HG03139 (cell line): Measurements from ENCODE around the gene CEP350.
"Not testable (repeated sequence)": the region's sequence is repeated elsewhere in the genome, so short reads cannot be mapped to it uniquely, and the experiment has no call there.

Experiments
- ATAC-seq: cut with Tn5 transposase; IDR thresholded peaks from one replicate; pipeline ENCODE4 v1.9.1; 2021; ENCODE audit not compliant: unreplicated experiment

Gene CEP350

DNA sequence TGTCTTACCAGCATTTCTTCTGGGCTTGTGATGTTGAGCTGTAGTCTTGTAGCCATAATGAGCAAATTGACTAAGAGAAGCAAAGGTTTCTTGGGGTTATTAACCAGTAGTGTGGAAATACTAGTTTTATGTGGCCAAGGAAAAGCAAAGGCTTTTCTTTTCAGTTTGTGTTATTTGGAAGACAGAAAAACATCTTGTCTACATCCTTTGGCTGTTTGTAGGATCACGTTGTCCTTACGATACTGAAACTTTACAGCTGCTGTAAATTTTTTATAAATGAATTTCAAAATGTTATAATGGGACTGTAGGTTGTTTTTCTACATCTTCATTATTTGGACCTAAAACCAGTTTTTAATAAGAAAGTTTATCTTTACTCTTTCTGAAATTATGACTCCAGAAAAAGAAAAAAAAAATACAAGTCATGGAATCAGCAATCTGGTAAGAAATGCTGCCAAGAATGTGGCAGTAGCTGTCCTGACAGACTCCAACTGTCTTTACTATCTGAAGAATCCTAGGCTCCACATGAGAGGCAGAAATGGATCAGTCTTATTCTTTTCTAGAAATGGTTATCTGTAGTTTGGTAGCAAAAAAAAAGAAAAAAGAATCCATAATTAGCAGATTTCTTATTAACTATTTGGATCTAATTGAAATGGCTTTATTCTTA, 158.5 kb downstream of the CEP350 start:
- ATAC-seq, result no peak

DNA sequence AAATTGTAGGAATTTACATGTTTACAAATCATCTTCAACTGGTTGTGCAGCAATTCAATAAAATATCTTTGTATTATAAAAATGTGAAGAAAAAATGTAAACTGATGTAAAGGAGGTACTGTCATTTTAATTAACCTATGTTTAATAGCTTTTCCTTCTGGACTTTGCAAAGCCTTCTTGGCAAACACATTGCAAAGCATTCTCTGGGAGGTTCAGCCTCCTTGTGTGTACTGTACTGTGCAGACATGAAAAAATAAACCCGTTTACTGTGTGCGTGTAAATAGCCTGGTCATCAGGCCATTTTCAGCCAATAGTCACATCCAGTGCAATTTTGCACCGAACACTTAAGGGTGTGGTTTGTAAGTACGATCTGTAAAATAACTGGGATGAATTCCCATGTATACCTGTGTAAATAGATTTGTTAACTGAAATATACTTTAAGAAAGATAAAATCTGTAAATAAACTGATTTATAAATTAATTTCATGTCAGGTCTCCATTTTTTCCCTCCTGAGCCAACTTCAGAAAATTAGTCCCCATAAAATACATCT, 159.9 kb downstream of the CEP350 start:
- ATAC-seq, result no peak

DNA sequence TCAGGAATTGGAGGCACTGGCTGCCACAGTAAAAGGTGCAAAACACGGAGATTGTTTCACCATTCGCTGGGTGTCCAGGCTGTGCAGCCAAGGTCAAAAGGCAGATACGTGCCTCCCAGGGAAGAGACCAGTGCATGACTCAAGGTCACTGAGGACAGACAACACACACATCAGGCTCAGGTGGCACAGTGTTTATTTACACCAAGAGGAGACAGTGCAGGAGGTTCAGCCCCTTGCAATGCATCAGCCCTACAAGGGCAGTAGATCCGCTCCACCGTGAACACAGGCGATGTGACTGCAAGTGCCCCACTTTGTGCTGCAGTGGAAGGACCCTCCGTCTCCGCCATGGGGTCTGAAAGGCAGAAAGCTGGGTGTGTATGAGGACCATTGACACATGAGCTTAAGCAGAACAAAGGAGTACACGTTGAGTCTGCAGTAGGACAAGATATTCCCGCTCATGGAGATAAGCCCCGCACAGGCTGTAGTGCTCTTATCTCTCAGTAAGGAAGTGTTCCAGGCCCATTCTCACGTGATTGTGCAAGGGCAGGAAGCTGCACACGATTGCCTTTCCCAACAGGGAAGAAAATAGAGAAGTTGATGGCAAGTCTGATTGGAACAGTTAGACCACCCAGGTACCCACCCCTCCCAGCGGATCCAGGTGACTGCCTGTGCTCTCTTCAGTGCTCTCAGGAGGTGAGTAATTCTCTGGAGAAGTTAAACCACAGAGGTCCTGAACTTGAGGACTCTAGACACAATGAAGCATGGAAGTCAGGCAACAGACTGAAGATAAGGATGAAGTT, 162.6 kb downstream of the CEP350 start:
- no peak for ATAC-seq

DNA sequence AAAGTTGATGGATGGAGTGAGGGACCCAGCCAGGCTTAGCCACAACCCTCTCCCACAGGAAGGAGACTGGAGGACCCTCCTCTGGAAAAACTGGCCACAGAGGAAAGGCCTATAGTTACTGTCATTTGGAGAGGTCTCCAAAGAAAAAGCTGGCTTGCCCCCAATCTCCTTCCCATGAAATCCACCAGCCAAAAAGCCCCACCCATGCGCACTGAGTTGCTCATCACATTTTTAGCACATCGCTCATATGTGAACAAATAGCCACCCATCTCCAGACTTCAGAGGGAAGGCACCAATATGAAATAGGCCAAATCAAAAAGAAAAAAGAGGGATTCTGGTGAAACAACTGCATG, 163.1 kb downstream of the CEP350 start:
- ATAC-seq, result no peak

DNA sequence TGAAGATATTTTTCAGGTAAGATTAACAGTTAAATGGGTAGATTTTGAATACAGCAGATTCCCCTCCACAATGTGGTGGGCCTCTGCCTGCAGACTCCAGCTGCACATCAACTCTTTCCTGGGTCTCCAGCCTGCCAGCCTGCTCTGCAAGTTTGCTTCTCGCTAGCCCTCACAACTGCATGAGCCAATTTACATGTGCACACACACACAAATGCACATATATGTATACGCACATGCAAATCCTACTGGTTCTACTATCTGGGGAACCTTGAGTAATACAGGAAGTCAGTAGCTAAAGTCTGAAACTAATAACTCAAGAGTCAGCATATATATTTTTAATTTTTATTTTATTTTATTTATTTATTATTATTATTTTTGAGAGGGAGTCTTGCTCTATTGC, 165.2 kb downstream of the CEP350 start:
- ATAC-seq, result no peak

DNA sequence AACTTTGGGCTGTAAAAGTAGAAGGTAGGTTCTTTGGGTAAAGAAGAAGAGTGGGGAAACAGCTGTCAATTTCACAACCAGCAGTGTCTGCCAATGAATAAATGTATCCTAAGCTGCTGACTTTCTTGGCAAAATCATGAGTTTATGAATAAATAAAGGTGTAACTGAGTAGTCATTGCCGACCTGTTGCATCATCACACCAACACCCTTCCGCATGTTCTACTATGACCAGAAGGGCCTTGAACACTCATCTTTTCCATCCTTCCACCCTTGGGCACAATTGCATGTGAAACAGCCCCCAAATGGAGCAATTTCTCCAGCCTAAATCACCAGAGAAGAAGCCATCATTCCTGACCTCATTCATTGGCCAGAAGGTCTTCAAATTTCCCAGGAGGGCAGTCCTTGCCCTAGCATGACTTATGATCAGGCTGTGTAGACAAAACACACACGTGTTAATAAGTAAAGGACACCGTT, 168.9 kb downstream of the CEP350 start:
- ATAC-seq, result no peak

DNA sequence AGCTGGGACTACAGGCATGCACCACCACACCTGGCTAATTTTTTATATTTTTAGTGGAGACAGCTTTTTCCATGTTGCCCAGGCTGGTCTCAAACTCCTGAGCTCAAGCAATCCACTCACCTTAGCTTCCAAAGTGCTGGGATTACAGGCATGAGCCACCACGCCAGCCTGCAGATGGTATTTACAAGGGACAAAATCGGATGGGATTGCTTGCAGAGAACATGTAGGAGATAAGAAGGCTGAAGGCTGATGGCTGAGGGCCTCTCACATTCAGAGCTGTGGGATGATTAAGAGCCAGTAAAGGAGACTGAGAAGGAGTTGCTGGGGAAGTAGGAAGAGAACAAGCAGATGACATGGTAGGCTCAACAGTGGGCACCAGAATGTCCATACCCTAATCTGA, 176.0 kb downstream of the CEP350 start:
- ATAC-seq, result no peak

DNA sequence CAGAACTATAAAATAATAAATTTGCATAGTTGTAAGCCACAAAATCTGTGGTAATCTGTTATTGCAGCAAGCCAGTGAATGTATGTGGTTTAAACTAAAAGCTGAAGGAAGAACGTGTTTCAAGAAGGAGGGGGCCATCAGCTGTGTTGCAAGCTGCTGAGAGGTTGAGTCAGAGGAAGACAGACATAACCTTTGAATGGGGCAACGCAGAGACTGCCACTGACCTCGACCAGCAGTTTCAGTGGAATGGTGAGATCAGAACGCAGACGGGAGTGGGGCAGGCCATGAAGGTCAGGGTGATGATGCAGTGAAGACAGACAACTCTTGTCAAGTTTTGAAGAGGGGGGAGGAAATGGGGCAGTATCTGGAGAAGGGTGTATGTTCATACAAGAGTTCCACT, 176.9 kb downstream of the CEP350 start:
- no peak for ATAC-seq

DNA sequence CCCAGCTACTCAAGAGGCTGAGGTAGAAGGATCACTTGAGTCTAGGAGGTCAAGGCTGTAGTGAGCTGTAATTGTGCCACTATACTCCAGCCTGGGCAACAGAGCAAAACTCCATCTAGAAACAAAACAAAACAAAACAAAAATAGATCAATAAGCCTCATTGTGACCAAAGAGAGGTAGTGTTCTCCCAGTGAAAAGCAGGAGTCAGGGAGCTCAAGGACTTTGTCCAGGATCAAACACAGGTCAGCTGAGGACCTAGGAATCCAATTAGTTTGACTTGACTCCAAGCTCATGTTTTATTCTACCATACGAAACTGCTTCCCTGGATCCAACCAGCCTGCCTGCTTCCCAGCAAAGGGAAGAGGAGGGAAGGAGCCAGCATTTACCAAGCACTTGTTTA, 178.6 kb downstream of the CEP350 start:
- no peak for ATAC-seq

DNA sequence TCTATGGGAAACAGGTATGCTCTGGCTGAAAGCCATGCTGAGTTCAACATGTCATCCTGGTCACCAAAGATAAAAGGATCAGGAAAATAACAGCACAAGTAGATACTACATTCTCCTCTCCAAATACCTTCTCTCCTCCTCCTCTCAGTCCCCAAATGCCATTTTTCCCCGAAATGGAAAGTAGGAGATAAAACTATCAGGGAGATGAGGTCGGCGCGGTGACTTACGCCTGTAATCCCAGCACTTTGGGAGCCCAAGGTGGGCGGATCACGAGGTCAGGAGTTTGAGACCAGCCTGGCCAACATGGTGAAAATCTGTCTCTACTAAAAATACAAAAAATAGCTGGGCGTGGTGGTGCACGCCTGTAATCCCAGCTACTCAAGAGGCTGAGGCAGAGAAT, 179.1 kb downstream of the CEP350 start:
- not testable (repeated sequence) for ATAC-seq

DNA sequence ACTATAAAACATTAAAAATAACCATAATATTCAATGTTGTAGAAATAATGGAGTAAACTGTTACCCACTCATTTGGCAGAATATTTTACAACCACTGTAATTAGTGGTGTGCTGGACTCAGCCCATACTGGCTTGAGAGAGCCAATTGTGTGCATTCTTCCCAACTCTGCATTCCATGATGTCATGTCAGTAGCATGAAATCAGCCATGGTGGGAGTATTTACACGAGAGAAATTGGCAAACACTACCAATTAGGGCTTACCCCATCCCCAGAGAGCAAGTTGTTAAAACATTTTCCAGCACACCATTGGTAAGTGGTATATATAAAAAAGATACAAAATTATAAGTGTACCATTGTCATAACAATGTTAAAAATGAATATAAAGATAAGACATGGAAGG, 180.9 kb downstream of the CEP350 start:
- ATAC-seq, result no peak

DNA sequence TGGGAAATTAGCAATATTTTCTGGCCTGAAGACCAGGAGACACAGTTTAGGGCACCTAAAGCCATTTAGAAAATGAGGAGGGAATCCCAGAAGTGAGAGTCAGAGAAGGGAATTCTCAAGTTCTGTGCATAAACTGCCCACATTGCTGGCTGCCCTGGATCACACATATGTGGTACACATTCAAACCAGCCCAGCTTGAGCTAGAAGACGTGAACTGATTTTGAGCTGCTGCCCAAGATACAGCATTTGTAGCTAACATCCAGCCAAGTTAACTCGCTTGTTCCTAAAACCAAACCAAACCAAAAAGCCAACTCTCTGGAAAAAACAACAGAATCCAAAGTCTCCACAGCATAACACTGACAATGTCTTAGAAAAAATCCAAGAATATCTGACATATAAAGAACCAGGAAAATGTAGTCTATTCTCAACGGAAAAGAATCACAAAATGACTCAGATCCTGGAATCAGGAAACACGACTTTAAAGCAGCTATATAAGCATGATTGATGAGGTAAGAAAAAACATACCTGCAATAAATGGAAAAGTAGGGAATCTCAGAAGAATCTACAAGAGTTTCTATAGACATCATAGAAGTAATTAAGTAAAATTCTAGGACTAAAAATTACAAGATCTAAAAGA, 181.8 kb downstream of the CEP350 start:
- ATAC-seq, result no peak

DNA sequence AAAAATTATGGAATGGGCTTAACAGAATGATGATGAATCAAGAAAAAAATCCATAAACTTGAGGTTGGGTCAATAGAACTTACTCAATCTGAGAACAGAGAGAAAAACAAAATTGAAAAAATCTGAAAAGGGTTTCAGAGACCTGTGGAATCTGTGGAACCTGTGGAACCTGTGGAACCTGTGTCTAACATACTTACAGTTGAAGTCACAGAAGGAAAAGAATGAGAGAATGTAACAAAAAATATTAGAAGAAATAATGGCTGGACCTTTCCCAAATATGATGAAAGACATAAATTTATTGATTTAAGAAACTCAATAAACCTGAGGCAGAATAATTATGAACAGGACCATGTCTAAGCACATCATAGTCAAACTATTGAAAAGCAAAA, 182.4 kb downstream of the CEP350 start:
- ATAC-seq, result no peak

DNA sequence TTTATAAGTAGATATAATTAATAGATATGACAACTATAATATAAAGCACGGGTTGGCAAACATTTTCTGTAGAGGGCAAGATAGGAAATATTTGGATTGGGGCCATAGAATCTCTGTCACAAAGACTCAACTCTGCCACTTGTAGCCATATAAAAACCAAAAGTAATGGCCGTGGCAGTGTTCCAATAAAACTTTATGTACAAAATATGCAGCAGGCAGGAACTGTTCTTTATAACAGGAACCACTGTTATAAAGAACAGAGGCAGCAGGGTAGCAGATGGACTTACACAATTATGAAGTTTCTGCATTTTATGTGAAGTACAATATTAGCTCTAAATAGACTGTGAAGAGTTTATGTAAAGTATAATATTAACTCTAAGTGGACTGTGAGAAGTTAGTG, 183.2 kb downstream of the CEP350 start:
- ATAC-seq, result no peak

DNA sequence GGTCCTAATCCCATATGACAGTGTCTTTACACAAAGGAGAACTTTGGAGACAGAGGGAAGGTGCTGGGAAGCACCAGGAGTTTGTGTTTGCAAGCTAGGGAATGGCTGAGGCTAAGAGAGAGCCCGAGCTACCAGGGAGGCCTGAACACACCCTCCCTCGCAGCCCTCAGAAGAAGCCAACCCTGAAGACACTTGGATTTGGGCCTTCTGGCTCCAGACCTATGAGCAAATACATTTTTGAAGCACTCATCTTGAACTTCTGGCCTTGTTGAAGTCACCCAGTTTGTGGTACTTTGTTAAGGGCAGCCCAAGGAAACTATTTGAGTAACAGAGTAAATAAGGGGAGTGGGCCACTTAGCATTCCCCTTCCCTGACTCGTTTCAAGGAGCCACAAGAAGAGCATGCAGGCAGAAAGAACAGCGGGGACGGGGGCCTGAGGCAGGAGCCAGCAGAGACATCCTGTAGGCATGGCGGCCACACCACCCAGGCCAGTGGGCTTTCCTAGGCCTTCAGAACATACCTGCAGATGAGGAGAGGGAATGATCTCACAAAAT, 186.8 kb downstream of the CEP350 start:
- no peak for ATAC-seq

DNA sequence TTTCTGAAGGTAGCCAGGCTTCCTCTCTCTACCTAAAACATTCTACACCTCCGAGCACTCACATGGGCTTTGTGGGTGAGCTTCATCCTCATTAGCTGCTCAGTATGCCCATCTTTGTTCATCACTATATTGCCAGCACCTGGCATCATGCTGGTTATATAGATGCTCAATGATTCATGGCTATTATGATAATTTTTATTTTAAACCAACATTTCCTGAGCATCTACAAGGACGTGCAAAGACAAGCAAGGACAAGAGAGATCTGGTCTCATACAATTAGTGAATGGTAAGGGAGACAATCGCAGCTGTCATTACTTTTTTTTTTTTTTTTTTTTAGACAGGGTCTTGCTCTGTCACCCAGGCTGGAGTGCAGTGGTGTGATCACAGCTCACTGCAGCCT, 188.7 kb downstream of the CEP350 start:
- no peak for ATAC-seq

DNA sequence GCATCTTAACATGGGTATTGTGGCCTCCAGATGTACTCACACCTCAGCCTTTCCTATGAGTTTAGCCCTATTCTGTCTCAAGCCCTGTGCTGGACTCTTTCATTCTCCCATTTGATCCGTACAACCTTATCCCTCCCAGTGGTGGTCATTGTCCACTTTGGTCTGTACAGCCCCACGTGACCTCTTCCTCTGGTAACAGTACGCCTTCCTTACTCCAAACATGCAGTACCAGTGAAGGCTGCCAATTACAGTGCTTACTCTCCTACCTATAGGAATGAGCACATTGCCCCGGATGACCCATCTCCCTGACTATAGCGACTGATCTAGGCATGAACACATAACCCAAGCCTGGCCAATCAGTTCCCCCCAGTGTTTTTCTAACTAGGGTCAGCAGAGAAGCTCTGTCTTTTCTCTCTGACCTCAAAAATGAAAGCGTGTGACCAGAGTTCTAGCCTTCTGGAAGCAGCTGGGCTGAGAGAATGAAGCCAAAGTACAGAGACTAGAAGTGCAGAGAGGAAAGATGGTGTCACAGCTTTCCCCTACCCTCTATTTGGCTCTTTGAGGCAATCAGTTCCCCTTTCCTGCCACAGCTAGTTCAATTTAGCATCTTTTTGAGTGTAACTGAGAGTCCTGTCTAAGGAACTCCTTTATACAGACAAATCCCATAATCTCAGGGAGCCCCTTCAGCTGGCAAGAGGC, 190.2 kb downstream of the CEP350 start:
- no peak for ATAC-seq

DNA sequence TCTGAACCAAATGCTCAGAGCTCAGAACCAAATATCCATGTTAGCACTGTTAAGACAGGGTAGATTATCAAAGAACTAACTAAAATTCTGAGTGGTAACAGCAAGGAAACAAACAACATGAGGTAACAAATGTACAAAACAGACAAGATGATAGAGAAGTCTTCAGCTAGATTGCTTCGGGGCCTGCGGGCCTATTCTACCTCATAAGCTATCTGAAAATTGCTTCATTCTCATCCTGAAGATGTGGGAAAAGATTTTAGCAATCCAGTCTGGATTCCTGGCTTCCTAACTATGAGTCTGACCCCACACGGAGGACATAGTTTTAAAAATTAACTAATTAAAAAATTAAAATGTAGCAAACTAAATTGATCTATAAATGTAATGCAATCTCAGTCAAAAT, 190.8 kb downstream of the CEP350 start:
- no peak for ATAC-seq

DNA sequence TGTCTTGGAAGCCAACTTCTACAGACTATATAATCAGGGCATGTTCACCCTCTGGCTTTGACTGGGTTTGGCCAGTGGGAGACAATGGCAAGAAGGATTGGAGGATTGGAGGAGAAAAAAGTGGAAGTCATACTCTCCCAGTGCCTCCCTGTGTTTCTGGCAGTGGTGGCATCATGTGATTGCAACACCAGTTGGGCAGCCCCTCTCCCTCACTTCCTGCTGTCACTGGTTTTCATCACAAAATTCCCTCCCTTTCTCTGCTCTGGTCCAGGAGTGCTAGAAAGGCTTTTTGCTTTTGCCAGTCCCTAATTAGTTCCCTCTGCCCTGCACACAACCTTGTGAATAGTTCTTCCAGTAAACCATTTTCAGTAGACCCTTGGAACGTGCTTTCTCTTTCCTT, 196.4 kb downstream of the CEP350 start:
- ATAC-seq, result no peak

DNA sequence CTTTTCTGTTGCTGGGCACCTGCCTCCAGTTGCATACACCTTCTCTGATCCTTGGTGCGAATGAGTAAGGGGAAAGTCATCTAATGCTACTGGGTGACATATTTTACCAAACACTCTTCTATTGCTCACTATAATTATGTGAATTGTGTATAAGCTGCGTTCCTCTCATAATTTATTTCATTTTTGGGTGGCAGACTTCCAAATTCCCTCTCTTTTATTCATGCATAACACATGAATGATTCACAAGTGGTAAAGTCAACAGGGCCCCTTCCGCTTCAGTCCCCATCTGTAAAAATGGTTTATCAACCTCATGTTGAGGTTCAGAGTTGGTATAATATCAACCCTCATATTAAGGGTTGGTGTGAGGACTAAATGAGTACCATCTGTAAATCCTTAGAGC, 196.9 kb downstream of the CEP350 start:
- no peak for ATAC-seq

DNA sequence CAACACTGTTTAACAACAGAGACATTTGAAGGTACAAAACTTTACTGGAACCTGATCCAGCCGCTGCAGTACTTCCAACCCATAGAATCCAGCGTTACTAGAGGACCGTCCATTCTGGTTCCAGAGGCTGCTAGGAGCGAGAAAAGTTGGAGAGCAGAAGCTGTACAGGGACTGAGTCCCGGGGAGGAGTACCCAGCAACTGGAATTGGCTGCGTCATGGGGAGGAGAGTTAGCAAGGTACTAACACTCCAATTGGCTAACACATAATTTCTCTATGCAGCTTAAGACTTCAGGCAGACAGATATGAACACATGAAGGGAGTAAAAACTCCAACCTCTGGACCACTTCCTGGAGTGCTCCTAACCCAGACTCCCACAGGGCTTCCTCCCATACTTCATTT, 198.0 kb downstream of the CEP350 start:
- ATAC-seq, result no peak
